Eye (tissue), 1 donor: ENCODE measurements around the gene CCL22.

Source experiments
- DNase-seq: peaks from one replicate; pipeline ENCODE4 v3.0.0-alpha.2; 2015

The CCL22 gene

GRCh38 chr16:57377080-57377841 lies 18.7 kb downstream of the CCL22 start:
- peak; percentile 36 for DNase-seq

DNA sequence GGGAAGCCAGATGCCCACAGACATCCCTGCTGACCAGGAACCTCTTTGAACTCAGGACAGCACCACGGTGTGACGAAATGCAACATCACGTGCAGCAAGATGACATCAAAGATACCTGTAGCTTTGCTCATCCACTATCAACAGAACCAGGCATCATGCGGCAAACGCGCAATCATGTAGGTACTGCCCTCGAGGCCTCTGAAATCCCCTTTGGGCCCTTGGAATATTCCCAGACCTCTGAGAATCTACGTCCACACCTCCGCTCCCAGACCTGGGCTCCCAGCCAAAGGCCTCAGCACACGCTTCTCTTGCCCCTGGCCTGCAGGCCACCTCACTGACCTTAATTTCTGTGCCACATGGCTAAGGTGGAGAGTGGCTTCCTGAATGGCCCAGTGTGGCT lies 21.0 kb downstream of the CCL22 start:
- DNase-seq = no peak

GRCh38 chr16:57380671-57381462 lies 22.3 kb downstream of the CCL22 start:
- no peak for DNase-seq

GRCh38 chr16:57381791-57382534 lies 23.4 kb downstream of the CCL22 start:
- DNase-seq = no peak

- DNase-seq = no peak
Observed at GRCh38 chr16:57382535-57383275, 24.1 kb downstream of the CCL22 start.

DNA sequence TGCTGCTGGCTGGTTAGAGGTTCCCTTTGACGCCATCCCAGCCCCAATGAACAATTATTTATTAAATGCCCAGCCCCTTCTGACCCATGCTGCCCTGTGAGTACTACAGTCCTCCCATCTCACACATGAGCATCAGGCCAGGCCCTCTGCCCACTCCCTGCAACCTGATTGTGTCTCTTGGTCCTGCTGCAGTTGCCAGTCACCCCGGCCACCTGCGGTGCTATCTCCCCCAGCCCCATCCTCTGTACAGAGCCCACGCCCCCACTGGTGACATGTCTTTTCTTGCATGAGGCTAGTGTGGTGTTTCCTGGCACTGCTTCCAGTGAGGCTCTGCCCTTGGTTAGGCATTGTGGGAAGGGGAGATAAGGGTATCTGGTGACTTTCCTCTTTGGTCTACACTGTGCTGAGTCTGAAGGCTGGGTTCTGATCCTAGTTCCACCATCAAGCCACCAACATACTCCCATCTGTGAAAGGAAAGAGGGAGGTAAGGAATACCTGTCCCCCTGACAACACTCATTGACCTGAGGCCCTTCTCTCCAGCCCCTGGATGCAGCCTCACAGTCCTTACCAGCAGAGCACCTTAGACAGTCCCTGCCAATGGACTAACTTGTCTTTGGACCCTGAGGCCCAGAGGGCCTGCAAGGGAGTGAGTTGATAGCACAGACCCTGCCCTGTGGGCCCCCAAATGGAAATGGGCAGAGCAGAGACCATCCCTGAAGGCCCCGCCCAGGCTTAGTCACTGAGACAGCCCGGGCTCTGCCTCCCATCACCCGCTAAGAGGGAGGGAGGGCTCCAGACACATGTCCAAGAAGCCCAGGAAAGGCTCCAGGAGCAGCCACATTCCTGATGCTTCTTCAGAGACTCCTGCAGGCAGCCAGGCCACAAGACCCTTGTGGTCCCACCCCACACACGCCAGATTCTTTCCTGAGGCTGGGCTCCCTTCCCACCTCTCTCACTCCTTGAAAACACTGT lies 25.0 kb downstream of the CCL22 start:
- DNase-seq = no peak

- DNase-seq = no peak
Observed at GRCh38 chr16:57384248-57385070, 25.9 kb downstream of the CCL22 start.

GRCh38 chr16:57385083-57385482 lies 26.5 kb downstream of the CCL22 start:
- DNase-seq = no peak

GRCh38 chr16:57386381-57386951 lies 27.9 kb downstream of the CCL22 start:
- DNase-seq = peak; percentile 24

- DNase-seq = no peak
Observed at GRCh38 chr16:57387598-57388354, 29.2 kb downstream of the CCL22 start.

DNA sequence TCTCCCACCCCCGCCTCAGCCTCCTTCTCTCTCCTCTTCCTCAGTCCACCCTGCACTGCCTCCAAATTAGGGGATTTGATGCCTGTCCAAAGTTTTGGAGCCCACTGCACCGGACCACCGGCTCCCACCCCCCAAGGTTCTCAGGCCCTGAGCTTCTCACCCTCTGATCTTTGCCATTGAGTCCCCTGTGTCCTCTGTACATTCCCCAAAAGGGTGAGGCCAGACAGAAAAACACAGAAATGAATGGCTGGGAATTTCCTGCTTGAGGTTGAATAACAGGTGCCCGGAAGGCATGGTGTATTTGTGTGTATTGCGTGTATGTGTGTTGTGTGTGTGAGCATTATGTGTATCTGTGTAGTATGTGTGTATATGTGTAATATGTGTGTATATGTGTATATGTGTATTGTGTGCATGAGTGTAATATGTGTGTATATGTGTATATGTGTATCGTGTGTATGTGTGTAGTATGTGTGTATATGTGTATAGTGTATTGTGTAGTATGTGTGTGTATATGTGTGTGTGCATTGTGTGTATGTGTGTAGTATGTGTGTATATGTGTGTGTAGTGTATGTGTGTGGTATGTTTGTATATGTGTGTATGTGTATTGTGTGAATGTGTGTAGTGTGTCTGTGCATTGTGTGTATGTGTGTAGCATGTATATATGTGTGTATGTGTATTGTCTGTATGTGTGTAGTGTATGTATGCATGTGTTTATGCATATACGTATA lies 29.9 kb downstream of the CCL22 start:
- DNase-seq = no peak

DNA sequence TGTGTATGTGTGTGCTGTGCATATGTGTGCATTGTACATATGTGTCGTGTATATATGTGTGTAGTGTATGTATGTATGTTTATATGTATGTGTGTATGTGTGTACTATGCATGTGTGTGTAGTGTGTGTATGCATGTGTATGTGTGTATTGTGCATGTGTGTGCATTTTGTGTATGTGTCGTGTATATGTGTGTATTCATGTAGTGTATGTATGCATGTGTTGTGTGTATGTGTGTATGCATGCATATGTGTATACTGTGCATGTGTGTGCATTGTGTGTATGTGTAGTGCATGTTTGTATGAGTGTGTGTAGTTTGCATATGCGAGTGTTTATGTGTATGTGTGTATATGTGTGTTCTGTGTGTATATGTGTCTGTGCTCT lies 30.5 kb downstream of the CCL22 start:
- DNase-seq = no peak

DNA sequence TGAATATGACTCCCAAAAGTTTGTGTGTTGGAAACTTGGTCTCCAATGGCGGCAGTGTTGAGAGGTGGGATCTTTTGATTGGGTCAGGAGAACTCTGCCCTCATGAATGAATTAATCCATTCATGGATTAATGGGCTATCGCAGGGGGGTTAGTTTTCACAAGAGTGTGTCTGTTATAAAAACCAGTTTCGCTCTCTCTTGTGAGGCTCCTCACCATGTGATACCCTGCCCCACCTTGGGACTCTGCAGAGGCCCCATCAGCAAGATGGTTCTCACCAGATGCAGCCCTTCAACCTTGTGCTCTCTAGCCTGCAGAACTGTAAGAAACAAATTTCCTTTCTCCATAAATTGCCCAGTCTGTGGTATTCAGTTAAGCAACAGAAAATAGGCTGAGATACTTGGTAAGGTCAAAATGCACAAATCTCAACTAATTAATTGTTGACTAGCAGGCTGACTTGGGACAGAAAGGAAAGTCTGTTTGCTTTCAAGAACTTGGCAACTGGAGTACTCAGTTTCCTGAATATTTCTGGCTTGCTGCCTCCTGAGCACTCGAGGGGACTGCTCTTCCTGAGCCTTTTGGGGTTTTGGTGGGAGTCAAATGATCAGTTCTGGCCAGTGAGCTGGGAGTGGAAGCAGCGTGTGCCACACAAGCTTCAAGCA lies 32.2 kb downstream of the CCL22 start:
- no peak for DNase-seq

DNA sequence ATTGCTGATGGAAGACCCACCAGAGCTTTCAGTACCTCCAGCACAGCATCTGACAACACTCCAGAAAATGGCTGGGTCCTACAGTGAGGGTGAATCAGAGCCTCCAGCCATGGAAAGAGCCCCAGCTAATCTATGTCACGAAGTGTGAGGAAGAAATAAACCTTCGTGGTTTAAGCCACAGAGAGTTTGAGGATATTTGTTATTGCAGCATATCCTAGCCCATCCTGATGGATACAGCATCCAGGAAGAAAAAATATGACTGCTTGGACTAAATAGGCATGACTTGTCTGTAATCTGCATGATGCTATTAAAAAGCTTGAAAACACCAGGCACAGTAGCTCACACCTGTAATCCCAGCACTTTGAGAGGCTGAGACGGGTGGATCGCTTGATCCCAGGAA lies 32.7 kb downstream of the CCL22 start:
- no peak for DNase-seq

DNA sequence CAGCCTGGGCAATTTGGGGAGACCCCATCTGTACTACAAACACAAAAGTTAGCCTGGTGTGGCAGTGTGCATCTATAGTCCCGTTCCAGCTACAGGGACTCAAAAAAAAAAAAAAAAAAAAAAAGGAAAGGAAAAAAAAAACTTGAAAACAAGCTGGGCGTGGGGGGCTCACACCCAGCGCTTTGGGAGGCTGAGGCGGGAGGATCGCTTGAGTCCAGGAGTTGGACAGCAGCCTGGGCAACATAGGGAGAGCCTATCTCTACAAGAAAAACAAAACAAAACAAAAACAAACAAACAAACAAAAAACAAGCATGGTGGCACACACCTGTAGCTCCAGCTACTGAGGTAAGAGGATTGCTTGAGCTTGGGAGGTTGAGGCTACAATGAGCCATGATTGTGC lies 33.1 kb downstream of the CCL22 start:
- no peak for DNase-seq

- DNase-seq = no peak
Observed at GRCh38 chr16:57392694-57393093, 34.1 kb downstream of the CCL22 start.

- peak; percentile 19 for DNase-seq
Observed at GRCh38 chr16:57394444-57394843, 35.9 kb downstream of the CCL22 start.

DNA sequence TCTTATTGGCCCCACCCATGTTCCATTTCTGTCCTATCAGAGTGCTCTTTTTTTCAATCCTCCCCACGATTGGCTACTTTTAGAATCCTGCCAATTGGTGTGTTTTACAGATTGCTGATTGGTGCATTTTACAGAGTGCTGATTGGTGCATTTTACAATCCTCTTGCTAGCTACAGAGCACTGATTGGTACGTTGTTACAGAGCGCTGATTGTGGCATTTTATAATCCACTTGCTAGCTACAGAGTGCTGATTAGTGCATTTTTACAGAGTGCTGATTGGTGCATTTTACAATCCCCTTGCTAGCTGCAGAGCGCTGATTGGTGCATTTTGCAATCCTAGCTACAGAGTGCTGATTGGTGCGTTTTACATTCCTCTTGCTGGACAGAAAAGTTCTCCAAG lies 36.4 kb downstream of the CCL22 start:
- no peak for DNase-seq
